Activated CD4-positive, alpha-beta T cell treated with anti-CD3 and anti-CD28 coated beads, Interleukin-2, amount 50 U/mL, for 16 hours (primary cell): ENCODE data around the gene IFNW1.
"Not testable (repeated sequence)": the region's sequence is repeated elsewhere in the genome, so short reads cannot be mapped to it uniquely, and the experiment has no call there.

Source experiments
- DNase-seq: peaks from one replicate; pipeline ENCODE4 v3.0.0-alpha.2; 2020

Gene IFNW1

GRCh38 chr9:21141427-21141882 lies at the start of gene IFNW1:
Gene IFNW1, minus strand, starts transcription at chr9:21141832. Its CDS starts 262 bp downstream, at chr9:21141570.
- no peak for DNase-seq

- not testable (repeated sequence) for DNase-seq
These were observed 45.9 kb upstream of the IFNW1 start, which contains the start of gene IFNA4 for GRCh38 chr9:21187487-21187886. Gene IFNA4, minus strand, starts transcription at chr9:21187587. Its CDS starts 56 bp downstream, at chr9:21187531.

GRCh38 chr9:21182810-21183736 lies 41.4 kb upstream of the IFNW1 start:
- DNase-seq, result peak; percentile 37

- no peak for DNase-seq
These were observed 33.0 kb upstream of the IFNW1 start for GRCh38 chr9:21174671-21175070.

- DNase-seq, result no peak
These were observed 30.5 kb upstream of the IFNW1 start for GRCh38 chr9:21172156-21172555.

GRCh38 chr9:21171351-21171750 lies 29.7 kb upstream of the IFNW1 start:
- DNase-seq, result no peak

- DNase-seq, result not testable (repeated sequence)
These were observed 24.9 kb upstream of the IFNW1 start, which contains the start of gene IFNA21 for GRCh38 chr9:21166560-21166959. Gene IFNA21, minus strand, starts transcription at chr9:21166660. Its CDS starts 48 bp downstream, at chr9:21166612.

GRCh38 chr9:21165516-21165915 lies 23.9 kb upstream of the IFNW1 start:
- DNase-seq, result no peak

GRCh38 chr9:21160178-21160577 lies 18.5 kb upstream of the IFNW1 start:
- DNase-seq, result peak; percentile 63

- no peak for DNase-seq
These were observed 13.9 kb upstream of the IFNW1 start for GRCh38 chr9:21155501-21155900.

GRCh38 chr9:21154018-21154608 lies 12.5 kb upstream of the IFNW1 start:
- DNase-seq, result peak; percentile 29

GRCh38 chr9:21153336-21154017 lies 11.8 kb upstream of the IFNW1 start:
- DNase-seq, result no peak

GRCh38 chr9:21144603-21145002 lies 3.0 kb upstream of the IFNW1 start:
- DNase-seq, result no peak

- no peak for DNase-seq
These were observed 4.6 kb downstream of the IFNW1 start for GRCh38 chr9:21137020-21137419.

- no peak for DNase-seq
These were observed 5.9 kb downstream of the IFNW1 start for GRCh38 chr9:21135736-21136135.

GRCh38 chr9:21128186-21128585 lies 13.4 kb downstream of the IFNW1 start:
- DNase-seq, result not testable (repeated sequence)

GRCh38 chr9:21121595-21122251 lies 19.9 kb downstream of the IFNW1 start:
- no peak for DNase-seq

GRCh38 chr9:21121079-21121478 lies 20.6 kb downstream of the IFNW1 start:
- peak; percentile 21 for DNase-seq

- DNase-seq, result no peak
These were observed 22.4 kb downstream of the IFNW1 start for GRCh38 chr9:21119093-21119770.

GRCh38 chr9:21114311-21114710 lies 27.3 kb downstream of the IFNW1 start:
- no peak for DNase-seq

- peak; percentile 67 for DNase-seq
These were observed 30.7 kb downstream of the IFNW1 start for GRCh38 chr9:21110708-21111576.
